GM20431 (cell line): ENCODE results near the gene AGBL2.
"Not testable (repeated sequence)": the region's sequence is repeated elsewhere in the genome, so short reads cannot be mapped to it uniquely, and the experiment has no call there.

Experiments
- in situ Hi-C: fragments of 300-500 bp; cut with MseI, MboI; formaldehyde crosslinking; loops from one replicate; pipeline ENCODE4 v1.15.0; 2020; ENCODE audit warnings: low sequenced_read_pairs; ENCODE audit not compliant: unreplicated experiment

Gene AGBL2

DNA sequence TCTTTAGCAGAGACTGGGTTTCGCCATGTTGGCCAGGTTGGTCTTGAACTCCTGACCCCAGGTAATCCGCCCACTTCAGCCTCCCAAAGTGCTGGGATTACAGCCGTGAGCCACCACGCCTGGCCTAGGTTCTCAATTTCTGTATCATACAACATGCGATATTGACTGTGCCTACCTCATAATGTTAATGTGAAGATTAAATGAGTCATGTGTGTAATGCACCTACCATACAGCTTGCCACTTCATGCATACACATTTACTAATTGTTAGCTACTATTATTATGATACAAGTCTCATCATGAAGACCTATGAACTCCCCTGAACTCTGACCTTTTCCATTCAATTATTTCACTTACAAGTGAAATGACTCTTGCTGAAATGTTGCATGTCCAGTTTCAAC lies 25.7 kb downstream of the AGBL2 start:
- in situ Hi-C loops: no loop called here

DNA sequence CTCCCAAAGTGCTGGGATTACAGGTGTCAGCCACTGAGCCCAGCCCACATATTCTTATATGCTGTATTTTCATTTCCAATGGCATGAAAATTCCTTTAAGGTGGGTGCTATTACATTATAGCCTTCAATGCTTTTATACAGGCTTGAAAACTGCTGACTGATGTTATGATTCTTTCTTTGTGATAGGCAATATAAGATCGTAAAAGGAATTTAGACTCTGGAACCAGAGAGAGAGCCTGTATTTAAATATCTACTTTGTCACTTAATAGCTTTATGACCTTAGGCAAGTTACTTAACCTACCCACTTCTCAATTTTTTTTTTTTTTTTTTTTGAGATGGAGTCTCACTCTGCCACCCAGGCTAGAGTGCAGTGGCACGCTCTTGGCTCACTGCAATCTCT lies 26.2 kb downstream of the AGBL2 start:
- in situ Hi-C loops: no loop called here

DNA sequence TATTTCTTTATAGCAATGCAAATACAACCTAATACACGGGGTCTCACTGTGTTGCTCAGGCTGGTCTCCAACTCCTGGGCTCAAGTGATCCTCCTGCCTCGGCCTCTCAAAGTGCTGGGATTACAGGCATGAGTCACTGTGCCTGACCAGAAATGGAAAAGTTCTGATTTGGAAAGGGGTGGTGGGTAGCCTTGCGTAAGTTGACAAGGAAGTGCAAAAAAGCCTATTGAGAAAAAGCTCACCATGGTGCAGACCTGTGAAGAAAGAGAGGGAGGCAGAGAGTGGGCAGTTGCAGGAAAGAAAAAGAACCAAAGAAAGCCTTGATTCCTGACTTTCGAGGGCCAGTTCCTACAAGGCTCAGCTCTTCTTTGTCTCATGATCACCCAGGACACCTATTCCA lies 27.1 kb downstream of the AGBL2 start:
- in situ Hi-C loops: no loop called here

DNA sequence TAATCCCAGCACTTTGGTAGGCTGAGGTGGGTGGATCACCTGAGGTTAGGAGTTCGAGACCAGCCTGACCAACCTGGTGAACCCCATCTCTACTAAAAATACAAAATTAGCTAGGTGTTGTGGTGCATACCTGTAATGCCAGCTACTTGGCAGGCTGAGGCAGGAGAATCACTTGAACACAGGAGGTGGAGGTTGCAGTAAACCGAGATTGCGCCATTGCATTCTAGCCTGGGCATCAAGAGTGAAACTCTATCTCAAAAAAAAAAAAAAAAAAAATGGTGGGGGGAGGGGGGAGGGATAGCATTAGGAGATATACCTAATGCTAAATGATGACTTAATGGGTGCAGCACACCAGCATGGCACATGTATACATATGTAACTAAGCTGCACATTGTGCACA lies 28.5 kb downstream of the AGBL2 start:
- in situ Hi-C loops: not testable (repeated sequence)

DNA sequence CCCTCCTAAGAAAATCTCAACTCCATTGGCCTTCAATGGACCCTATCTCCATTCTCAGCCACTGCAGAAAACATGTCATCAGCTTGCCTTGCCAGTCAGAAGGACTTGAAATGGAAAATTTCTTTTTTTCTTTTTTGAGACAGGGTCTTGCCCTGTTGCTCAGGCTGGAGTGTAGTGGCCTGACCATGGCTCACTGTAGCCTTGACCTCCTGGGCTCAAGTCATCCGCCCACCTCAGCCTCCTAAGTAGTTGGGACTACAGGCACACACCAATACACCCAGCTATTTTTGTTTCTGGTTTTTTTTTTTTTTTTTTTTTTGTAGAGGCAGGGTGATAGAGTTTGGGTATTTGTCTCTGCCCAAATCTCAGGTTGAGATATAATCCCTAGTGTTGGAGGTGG lies 29.0 kb downstream of the AGBL2 start:
- in situ Hi-C loops: no loop called here

DNA sequence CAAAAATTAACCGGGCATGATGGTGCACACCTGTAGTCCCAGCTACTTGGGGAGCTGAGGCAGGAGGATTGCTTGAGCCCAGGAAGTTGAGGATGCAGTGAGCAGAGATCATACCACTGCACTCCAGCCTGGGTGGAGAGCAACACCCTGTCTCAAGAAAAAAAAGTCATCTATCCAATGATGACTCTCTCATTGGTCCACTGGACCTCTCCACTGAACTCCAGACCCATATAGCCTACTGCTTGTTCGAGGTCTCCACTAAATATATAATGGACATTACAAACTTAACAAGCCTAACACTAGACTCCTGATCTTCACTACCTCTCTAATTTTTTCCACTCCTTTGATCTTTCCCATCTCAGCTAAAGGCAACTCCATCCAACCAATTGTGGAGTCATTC lies 39.3 kb downstream of the AGBL2 start:
- in situ Hi-C loops: no loop called here

DNA sequence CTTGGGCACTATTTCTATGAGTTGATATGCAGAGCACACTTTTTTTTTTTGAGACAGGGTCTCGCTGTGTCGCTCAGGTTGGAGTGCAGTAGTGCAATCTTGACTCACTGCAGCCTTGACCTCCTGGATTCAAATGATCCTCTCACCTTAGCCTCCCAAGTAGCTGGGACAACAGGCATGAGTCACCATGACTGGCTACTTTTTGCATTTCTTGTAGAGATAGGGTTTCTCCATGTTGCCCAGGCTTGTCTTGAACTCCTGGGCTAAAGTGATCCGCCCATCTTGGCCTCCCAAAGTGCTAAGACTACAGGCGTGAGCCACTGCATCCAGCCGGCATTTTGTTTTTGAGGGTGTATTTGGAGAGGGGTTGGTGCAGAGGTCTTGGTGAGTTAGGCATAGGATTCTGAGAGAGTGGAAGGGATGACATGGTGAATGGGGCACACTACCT lies 42.9 kb downstream of the AGBL2 start:
- in situ Hi-C loops: no loop called here

DNA sequence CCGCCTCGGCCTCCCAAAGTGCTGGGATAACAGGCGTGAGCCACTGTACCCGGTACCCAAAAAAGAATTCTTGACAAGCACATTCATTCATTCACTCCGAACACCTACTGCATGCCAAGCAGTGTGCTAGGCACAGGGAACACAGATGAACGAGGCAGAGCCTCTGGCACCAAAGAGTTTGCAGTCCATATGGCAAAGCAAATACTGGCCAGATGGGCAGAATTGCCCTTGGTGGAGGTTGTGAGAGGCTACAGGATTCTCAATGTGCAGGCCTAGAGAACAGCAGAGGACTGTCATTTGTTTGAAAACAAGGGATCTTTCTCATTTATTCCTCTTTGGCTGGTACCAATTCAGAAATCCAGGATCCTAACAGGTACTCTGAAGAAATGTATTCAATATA lies 45.3 kb downstream of the AGBL2 start:
- in situ Hi-C loops: no loop called here

DNA sequence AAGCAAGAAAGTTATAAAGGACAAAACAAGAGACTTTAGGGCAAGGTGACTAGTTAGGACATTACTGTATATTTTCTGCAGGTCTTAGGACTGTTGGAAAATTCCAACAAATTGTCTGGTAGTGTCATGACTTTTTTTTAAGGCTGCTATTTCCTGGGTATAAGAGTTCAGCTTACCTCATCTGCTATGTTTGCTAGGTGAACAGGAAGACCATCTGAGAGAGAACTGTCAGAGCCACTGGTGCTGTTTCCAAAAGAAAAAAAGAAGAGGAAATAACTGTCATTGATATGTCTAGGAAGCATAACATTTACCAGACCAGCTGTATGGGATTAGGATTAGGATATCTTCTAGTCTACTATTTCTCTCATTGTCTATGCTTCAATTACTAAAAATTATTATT lies 46.5 kb downstream of the AGBL2 start:
- in situ Hi-C loops: no loop called here

DNA sequence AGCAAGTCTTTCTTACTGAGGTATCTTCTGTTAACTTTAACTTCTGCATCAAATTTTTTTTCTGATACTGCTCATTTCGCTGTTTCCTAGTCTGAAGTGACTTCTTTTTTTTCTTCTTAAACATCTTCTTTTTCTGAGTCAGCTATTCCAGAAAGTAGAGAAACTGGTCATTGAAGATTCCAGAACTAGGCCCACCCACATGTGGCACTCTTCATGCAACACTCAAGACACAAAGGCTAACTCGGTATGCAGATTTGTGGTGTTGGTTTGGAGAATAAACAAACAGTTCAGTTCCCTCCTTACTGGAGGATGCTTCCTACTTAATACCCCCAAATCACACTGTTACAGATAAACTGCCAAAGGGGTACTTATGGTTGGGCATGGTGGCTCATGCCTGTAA lies 47.6 kb downstream of the AGBL2 start:
- in situ Hi-C loops: no loop called here

DNA sequence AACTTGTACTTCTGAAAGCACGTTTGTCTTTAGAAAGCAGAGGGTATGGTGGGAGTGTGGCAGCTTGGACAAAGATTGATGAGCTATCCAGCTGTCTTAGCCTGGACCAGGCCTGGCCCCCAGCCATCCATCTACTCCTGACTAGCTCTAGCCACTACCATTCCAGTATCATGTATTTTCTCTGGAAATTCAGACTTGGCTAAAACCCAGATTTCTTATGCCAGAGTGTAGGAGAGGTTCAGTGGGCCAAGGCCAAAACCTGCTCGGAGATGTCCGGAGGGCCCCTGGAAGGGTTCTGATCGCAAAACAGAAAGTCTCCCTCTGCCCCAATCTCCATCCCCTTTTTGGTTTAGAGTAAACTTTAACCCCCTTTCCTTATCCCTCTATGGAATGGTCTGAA lies 48.0 kb downstream of the AGBL2 start:
- in situ Hi-C loops: no loop called here

DNA sequence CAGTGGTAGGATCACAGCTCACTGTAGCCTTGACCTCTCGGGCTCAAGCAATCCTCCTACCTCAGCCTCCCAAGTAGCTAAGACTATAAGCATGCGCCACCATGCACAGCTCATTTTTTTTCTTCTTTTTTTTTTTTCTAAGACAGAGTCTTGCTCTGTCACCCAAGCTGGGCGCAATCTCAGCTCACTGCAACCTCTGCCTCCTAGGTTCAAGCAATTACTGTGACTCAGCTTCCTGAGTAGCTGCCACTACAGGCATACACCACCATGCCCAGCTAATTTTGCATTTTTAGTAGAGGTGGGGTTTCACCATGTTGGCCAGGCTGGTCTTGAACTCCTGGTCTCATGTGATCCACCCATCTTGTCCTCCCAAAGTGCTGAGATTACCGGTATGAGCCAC lies 50.2 kb downstream of the AGBL2 start:
- in situ Hi-C loops: not testable (repeated sequence)

DNA sequence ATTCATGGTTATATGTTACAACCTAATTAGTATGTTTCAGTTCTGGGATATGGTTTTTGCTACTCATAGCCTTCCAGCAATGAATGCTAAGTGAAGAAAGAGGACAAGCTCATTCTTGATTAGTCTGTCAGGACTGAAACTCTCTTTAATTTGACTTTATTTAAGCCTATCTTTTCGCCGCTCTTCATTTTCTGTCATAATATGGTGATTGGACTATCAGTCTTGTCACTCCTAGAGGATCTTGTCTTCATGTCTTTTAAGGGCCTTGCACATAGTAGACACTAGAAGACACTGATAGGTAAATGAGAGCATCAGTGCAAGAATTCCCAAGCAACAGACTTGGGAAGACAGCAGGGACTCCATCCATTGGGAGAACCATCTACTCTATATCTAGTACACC lies 53.9 kb downstream of the AGBL2 start:
- in situ Hi-C loops: no loop called here

DNA sequence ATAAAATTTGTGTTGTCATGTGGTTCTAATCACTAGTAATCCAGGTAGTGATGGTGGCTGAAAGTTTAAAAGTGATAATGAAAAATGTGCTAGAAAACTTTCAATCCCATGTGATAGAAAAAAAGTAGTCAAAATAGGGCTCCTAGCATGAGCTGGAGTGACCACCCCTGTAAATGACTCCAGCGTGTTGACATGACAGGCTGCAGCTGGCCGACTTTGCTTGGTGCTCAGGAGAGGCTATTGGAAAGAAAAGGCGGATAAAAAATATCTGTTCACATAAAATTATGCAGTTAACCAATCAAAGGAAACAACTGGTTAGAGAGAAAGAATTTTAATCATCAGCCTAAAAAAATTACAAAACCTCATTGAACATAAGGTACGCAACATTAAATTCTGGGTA lies 55.9 kb downstream of the AGBL2 start:
- in situ Hi-C loops: no loop called here

DNA sequence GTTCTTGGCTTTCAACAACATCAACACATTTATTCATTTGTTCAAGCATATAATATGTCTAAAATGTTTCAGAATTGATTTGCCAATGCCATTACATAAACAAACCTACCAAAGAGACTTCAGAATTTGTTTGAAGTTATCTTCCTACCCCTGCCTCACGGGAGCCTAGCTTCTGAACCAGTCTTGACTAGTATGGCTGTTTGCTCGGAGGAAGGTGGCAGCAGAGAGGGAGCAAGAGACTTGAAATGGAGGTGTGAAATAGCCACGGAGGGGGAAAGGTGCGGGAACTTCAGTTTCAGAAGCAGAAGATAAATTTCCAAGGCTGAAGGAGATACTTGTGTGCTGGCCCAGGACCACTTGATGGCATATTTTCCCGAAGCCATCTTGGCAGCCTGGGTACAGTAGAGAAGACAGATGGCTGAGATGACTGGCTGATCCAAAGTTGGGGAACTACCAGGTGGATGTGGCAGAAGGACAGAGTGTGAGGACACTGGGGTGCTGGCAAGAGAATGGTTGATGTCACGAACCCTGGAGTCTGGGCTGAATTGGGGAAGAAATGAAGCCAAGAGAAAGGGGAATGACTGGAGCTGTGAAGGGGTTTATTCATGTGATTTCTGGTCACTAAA lies 58.8 kb downstream of the AGBL2 start:
- in situ Hi-C loops: no loop called here

DNA sequence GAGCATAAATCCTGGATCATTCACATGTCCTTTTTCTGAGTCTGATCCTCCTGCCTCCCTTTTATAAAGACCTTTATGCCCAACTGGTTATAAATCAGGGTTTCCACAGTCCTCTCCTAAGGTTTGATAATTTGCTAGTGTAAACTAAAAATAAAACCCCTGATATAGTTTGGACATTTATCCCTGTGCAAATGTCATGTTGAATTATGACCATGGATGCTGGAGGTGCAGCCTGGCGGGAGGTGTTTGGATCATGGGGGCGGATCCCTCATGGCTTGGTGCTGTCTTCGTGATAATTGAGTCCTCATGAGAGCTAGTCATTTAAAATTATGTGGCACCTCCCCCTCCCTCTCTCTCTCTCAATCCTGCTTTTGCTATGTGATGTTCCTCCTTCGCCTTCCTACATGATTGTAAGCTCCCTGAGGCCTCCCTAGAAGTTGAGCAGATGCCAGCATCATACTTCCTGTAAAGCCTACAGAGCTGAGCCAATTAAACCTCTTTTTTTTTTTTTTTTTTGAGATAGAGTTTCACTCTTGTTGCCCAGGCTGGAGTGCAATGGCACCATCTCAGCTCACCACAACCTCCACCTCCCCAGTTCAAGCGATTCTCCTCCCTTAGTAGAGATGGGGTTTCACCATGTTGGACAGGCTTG lies 63.2 kb downstream of the AGBL2 start:
- in situ Hi-C loops: no loop called here

DNA sequence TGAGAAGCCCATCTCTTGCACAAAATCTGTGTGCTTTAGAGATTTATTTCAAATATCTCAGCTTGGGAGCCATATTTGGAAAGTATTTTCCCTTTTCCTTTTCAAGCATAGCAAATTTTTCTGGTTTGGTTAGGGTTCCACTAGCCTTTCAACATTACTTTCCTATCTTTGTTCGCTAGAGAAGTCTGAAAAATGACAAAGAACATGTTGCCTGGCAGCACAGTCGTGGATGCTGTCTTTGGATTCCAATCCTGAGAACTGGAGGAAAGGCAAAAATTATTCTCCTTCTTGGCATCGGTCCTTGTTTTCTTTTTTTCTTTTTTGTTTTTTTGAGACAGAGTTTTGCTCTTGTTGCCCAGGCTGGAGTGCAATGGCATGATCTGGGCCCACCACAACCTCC lies 65.9 kb downstream of the AGBL2 start:
- in situ Hi-C loops: no loop called here

DNA sequence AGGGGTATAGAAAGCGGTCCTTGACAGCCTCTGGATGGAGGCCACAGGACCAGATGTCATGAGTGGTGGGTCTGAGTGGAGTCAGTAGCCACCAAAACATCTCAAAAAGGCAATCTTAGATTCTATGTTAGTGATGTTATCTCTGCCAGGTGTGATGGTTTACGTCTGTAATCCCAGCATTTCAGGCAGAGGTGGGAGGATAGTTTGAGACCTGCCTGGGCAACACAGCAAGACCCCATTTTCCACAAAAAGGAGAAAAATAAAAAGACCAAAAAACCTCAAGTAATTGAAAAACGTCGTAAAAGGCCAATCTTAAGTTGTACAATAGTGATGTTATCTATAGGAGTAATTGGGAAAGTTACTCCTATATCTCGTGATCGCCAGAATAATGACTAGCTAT lies 69.2 kb downstream of the AGBL2 start:
- in situ Hi-C loops: no loop called here

DNA sequence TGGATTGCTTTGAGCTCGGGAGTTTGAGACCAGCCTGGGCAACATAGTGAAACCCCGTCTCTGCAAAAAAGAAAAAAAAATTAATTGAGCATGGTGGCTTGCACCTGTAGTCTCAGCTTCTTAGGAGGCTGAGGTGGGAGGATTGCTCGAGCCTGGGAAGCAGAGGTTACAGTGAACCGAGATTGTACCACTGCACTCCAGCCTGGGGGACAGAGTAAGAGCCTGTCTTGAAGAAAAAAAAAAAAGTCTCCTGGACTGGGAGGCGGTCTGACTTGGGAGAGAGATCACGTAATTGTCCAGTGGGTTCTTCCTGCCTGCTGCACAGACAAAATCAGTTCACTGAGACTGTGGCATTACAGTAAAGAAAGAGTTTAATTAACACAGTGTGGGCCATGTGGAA lies 69.7 kb downstream of the AGBL2 start:
- in situ Hi-C loops: no loop called here

DNA sequence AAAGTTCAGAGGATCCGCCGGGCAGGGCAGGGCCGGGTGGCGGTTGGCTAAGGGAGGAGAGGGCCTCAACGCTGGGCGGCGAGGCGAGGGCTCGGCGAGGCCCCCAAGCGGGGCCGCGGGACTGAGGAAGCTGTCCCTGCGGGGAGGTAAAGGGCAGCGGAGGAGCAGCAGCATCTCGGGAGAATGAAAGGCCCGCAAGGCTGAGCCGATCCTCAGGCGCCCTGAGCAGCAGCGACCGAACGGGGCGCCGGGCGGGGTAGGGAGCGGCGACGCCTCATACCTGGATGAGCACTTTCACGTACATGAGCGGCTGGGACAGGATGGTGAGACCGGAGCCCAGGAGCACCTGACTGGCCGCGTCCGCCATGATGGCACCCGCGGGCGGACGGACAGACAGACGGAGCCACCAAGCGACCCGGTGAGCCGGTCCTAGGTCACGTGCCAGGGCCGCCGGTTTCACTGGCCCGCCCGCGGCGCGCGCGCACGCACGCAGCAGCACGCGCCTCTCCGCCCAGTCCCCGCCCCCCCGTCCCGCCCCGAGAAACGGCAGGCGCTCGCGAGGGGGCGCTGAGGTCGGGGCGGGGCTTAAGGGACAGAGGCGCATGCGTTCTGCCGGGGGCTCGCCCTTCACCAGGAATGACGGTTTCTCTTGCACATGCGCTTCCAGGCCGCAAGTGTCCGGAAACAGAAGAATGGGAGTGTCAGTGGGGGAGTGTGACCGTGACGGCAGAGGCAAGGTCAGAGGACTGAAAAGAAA lies 72.9 kb downstream of the AGBL2 start, which contains the start of gene MTCH2:
Gene MTCH2 (minus strand): TSS at position 461 of the 757 bp plus-strand sequence. CDS start 94 bp downstream, at position 367.
- in situ Hi-C loops: no loop called here

DNA sequence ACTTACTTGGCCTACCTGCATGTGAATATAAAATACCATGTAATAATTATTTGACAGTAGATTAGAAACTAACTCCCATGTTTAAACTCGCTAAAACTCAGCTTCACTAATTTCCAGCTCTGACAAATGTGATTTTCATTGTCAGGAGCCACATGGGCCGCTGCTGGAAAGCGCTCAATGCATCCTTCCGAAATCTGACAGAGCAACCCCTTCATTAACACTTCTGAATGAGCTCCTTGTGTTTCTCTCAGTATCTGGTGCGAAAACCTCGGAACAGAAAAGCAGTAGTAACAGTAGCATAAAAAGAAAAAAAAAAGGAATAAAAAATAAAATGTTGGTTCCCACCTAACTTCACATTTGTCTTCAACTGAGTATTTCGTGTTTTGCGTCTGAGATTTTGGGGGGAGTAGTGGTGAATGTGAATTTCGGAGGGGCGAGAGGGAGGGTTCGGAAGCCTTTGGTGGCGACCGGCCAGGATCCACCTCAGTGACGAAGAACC lies 73.5 kb downstream of the AGBL2 start:
- in situ Hi-C loops: no loop called here
